ENCODE measurements around the gene NDRG4. TPM values are rescaled to one million over a fixed set of nuclear protein-coding genes. Genes with fewer than 3 reads are reported as not detected.
A peak's percentile ranks its signal among the peaks of the same experiment; 100 is the strongest.

The NDRG4 gene
- total and polyA plus RNA-seq, 2 of the 13 experiments (the other 11 are each of a cell fraction or from before 2014, with no cell fraction given) = 1.7 to 2.7 TPM

GRCh38 chr16:58511933-58512815, 12.2 kb downstream of the NDRG4 start (continued):
- peak; percentile 31; the same call in 1 of the 2 replicates for TF ChIP-seq MEIS2 (CRISPR knock-in tag; IDR thresholded peaks at IDR 0.05)
- TF ChIP-seq ZNF646 (CRISPR knock-in tag; IDR thresholded peaks at IDR 0.05) = no peak
- 0 out of 2 replicates have a peak, but pooled peaks have one; percentile 27 for TF ChIP-seq MIXL1 (CRISPR knock-in tag; IDR thresholded peaks at IDR 0.05)
- TF ChIP-seq TRAFD1 (CRISPR knock-in tag; IDR thresholded peaks at IDR 0.05; ENCODE audit: borderline replicate concordance) = no peak
- TF ChIP-seq HNF1B (CRISPR knock-in tag; IDR thresholded peaks at IDR 0.05) = 0 out of 2 replicates have a peak, but pooled peaks have one; percentile 31
- TF ChIP-seq SRSF4 (IDR thresholded peaks at IDR 0.05; ENCODE audit: low read depth, low read length, poor library complexity, severe bottlenecking) = no peak
- 0 out of 2 replicates have a peak, but pooled peaks have one; percentile 46 for TF ChIP-seq ZSCAN31 (CRISPR knock-in tag; IDR thresholded peaks at IDR 0.05; ENCODE audit: low read depth)
- TF ChIP-seq ZBTB1 (CRISPR knock-in tag; IDR thresholded peaks at IDR 0.05; ENCODE audit: borderline replicate concordance) = no peak
- TF ChIP-seq SMC3 (IDR thresholded peaks at IDR 0.05; ENCODE audit: low read length) = peak; percentile 67
- TF ChIP-seq CSRNP1 (CRISPR knock-in tag; IDR thresholded peaks at IDR 0.05) = peak; percentile 70
- TF ChIP-seq ZBTB49 (CRISPR knock-in tag; IDR thresholded peaks at IDR 0.05; ENCODE audit: borderline replicate concordance) = no peak
- TF ChIP-seq BORCS8-MEF2B (CRISPR knock-in tag; IDR thresholded peaks at IDR 0.05) = 0 out of 2 replicates have a peak, but pooled peaks have one; percentile 52
- peak; percentile 72; the same call in 1 of the 2 replicates for TF ChIP-seq KDM2A (CRISPR knock-in tag; IDR thresholded peaks at IDR 0.05; ENCODE audit: borderline replicate concordance, low read depth)
